Measurements from ENCODE around the gene OXSR1. TPM values are rescaled to one million over a fixed set of nuclear protein-coding genes. Genes with fewer than 3 reads are reported as not detected.
A peak's percentile ranks its signal among the peaks of the same experiment; 100 is the strongest.

OXSR1 gene
- total and polyA plus RNA-seq, 2 of the 13 experiments (the other 11 are each of a cell fraction or from before 2014, with no cell fraction given): 27.4 to 32.6 TPM

- TF ChIP-seq ZNF329 (CRISPR knock-in tag; IDR thresholded peaks at IDR 0.05; ENCODE audit: low read depth) (no peak), MAFK (conservative IDR thresholded peaks at IDR 0.05 in 1 of 2, IDR thresholded peaks at IDR 0.05 in 1 of 2; ENCODE audit: low read length in 2 of 2) (no peak), NR0B2 (CRISPR knock-in tag; IDR thresholded peaks at IDR 0.05) (0 out of 2 replicates have a peak, but pooled peaks have one; percentile 34), ZMAT3 (CRISPR knock-in tag; conservative IDR thresholded peaks at IDR 0.05) (no peak; the same call in 1 of the 2 replicates), POLR2A (IDR thresholded peaks at IDR 0.05; ENCODE audit: insufficient read depth in 1 of 2, low read depth in 2 of 2, low read length in 2 of 2) (peak; percentile 44 to 76; a peak in 3 of 4 replicates), TIGD3 (CRISPR knock-in tag; IDR thresholded peaks at IDR 0.05; ENCODE audit: borderline replicate concordance) (no peak), ZNF441 (CRISPR knock-in tag; IDR thresholded peaks at IDR 0.05; ENCODE audit: borderline replicate concordance) (no peak), FOSL2 (CRISPR knock-in tag; IDR thresholded peaks at IDR 0.05) (peak; percentile 43; the same call in 1 of the 2 replicates), THRA (CRISPR knock-in tag; IDR thresholded peaks at IDR 0.05; ENCODE audit: borderline replicate concordance) (peak; percentile 12; the same call in 1 of the 2 replicates), FOXC1 (CRISPR knock-in tag; IDR thresholded peaks at IDR 0.05; ENCODE audit: borderline replicate concordance) (0 out of 2 replicates have a peak, but pooled peaks have one; percentile 41), PRDM4 (CRISPR knock-in tag; IDR thresholded peaks at IDR 0.05; ENCODE audit: borderline replicate concordance) (0 out of 2 replicates have a peak, but pooled peaks have one; percentile 28), ZNF562 (CRISPR knock-in tag; IDR thresholded peaks at IDR 0.05; ENCODE audit: borderline replicate concordance) (no peak), CENPBD1 (CRISPR knock-in tag; IDR thresholded peaks at IDR 0.05; ENCODE audit: borderline replicate concordance, low read depth) (no peak), ERF (CRISPR knock-in tag; IDR thresholded peaks at IDR 0.05) (no peak), DMTF1 (CRISPR knock-in tag; IDR thresholded peaks at IDR 0.05) (no peak), ZNF891 (CRISPR knock-in tag; IDR thresholded peaks at IDR 0.05) (0 out of 2 replicates have a peak, but pooled peaks have one; percentile 43), NCOR1 (IDR thresholded peaks at IDR 0.05; ENCODE audit: borderline replicate concordance, low read length) (no peak), ZBTB38 (CRISPR knock-in tag; IDR thresholded peaks at IDR 0.05) (peak; percentile 64; the same call in 1 of the 2 replicates), ARNTL (CRISPR knock-in tag; IDR thresholded peaks at IDR 0.05) (no peak), SNAPC2 (CRISPR knock-in tag; IDR thresholded peaks at IDR 0.05) (no peak), FOSL1 (CRISPR knock-in tag; IDR thresholded peaks at IDR 0.05; ENCODE audit: borderline replicate concordance) (no peak)
Measured at GRCh38 chr3:38117748-38118420, 47.5 kb upstream of the OXSR1 start (continued).
